ENCODE results near the gene TYR.

Gene TYR

GRCh38 chr11:89175796-89176195, 1.9 kb upstream of the TYR start:
- no peak for DNase-seq (ENCODE audit: low read depth)
- no peak overlapping the region for H3K4me3 ChIP-seq (ENCODE audit: low read depth, low read length)

GRCh38 chr11:89176938-89177337, 737 bp upstream of the TYR start:
- H3K4me3 ChIP-seq (ENCODE audit: low read depth, low read length): no peak overlapping the region
- no peak for TF ChIP-seq CTCF (IDR thresholded peaks at IDR 0.05; ENCODE audit: low read depth, low read length, missing control alignments)
- no peak for DNase-seq (ENCODE audit: low read depth)

More at GRCh38 chr11:89175796-89176195, 1.9 kb upstream of the TYR start:
- no peak for TF ChIP-seq CTCF (IDR thresholded peaks at IDR 0.05; ENCODE audit: low read depth, low read length, missing control alignments)

- H3K4me3 ChIP-seq (ENCODE audit: low read depth, low read length): no peak overlapping the region
- DNase-seq (ENCODE audit: low read depth): no peak
- TF ChIP-seq CTCF (IDR thresholded peaks at IDR 0.05; ENCODE audit: low read depth, low read length, missing control alignments): no peak
Observed at GRCh38 chr11:89181111-89181510, 3.4 kb downstream of the TYR start.

- no peak overlapping the region for H3K4me3 ChIP-seq (ENCODE audit: low read depth, low read length)
- no peak for TF ChIP-seq CTCF (IDR thresholded peaks at IDR 0.05; ENCODE audit: low read depth, low read length, missing control alignments)
- DNase-seq (ENCODE audit: low read depth): no peak
Observed at GRCh38 chr11:89182773-89183518, 5.3 kb downstream of the TYR start.

GRCh38 chr11:89184021-89184420, 6.3 kb downstream of the TYR start:
- no peak overlapping the region for H3K4me3 ChIP-seq (ENCODE audit: low read depth, low read length)
- no peak for TF ChIP-seq CTCF (IDR thresholded peaks at IDR 0.05; ENCODE audit: low read depth, low read length, missing control alignments)
- DNase-seq (ENCODE audit: low read depth): no peak

- H3K4me3 ChIP-seq (ENCODE audit: low read depth, low read length): no peak overlapping the region
- no peak for TF ChIP-seq CTCF (IDR thresholded peaks at IDR 0.05; ENCODE audit: low read depth, low read length, missing control alignments)
- no peak for DNase-seq (ENCODE audit: low read depth)
Observed at GRCh38 chr11:89189776-89190175, 12.1 kb downstream of the TYR start.

GRCh38 chr11:89201138-89201537, 23.5 kb downstream of the TYR start:
- no peak for TF ChIP-seq CTCF (IDR thresholded peaks at IDR 0.05; ENCODE audit: low read depth, low read length, missing control alignments)
- no peak for DNase-seq (ENCODE audit: low read depth)
- no peak overlapping the region for H3K4me3 ChIP-seq (ENCODE audit: low read depth, low read length)
